ENCODE results near the gene CDX2. TPM values are rescaled to one million over a fixed set of nuclear protein-coding genes. Genes with fewer than 3 reads are reported as not detected.

CDX2 gene
- total RNA-seq, 2 experiments from 2014 or later = not detected

GRCh38 chr13:27933118-27933517, 36.0 kb downstream of the CDX2 start:
- Mint-ChIP-seq H3K27me3 (peaks cover 61% of the 10 kb centered on the region), H3K9me3 (peaks cover 1% of the 10 kb centered on the region), H3K4me3 (no peak overlapping the region), H3K4me1 (peaks cover under 1% of the 10 kb centered on the region), H3K27ac (no peak overlapping the region), H3K36me3 (no peaks in the 10 kb centered on the region)
- DNase-seq = no peak

DNA sequence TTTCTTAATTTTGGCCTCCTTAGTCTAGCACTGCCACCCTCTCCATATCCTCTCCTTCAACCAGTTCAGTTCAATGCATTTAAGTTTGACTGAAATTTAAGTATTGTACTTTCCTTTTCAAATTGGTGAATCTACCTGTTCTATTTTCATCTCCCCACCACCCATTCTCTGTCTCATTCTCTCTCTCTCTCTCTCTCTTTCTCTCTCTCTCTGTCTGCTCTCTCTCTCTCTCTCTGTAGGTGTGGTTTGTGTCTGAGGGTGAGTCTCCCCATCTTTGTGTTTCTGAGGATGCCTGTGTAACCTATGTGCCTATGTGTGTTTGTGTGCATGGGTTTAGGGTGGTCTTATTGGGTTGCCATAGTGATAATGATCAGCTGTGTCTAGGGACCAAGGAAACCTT, 39.2 kb downstream of the CDX2 start:
- Mint-ChIP-seq H3K4me1 (peaks cover 17% of the 10 kb centered on the region), H3K36me3 (no peaks in the 10 kb centered on the region), H3K9me3 (no peaks in the 10 kb centered on the region), H3K27ac (no peak overlapping the region), H3K27me3 (peaks cover 82% of the 10 kb centered on the region), H3K4me3 (no peak overlapping the region)
- no peak for DNase-seq

DNA sequence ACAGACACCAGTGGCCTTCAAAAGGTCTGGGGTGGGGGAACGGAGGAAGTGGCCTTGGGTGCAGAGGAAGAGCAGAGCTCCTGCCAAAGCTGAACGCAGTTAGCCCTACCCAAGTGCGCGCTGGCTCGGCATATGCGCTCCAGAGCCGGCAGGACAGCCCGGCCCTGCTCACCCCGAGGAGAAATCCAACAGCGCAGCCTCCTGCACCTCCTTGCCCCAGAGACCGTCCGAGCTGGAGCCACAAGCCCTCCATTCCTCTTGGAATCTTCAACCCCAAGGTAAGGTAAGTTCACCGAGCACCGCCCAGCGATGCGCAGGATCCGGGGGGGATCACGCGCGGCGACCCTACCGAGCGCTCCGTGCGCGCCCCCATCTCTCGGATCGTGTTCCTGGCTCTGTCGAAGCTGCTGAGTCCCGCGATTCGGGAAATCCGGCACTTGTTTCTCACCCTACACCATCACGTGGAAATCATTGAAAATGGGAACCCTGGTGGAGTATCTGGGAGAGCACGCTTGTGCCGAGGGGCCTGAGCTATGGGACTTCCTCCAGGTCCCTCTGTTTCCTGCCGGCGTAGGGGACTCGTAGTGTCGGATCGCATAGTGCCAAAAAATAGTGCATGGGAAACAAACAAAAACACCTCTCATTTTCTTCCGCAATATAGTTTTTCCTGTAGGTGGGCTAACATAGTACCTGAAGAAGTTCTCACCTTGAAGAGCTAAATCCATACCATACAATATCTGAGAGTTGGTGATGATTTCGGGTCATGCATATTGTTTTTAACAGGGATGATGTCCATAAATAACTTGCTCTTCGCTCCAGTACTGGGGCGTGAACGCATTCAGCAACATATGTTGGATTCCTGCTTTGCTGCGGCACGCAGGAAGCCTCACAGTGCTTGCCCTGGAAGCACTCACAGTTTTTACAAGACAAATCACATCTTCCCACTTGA, 40.0 kb downstream of the CDX2 start:
- no peak overlapping the region for H3K4me3 Mint-ChIP-seq
- H3K27ac Mint-ChIP-seq = no peak overlapping the region
- peaks cover 88% of the 10 kb centered on the region for H3K27me3 Mint-ChIP-seq
- no peak for DNase-seq
- H3K9me3 Mint-ChIP-seq = no peaks in the 10 kb centered on the region
- H3K4me1 Mint-ChIP-seq = peaks cover 18% of the 10 kb centered on the region
- no peaks in the 10 kb centered on the region for H3K36me3 Mint-ChIP-seq

GRCh38 chr13:27928353-27928804, 40.7 kb downstream of the CDX2 start:
- Mint-ChIP-seq H3K4me1 (peaks cover 21% of the 10 kb centered on the region), H3K36me3 (no peaks in the 10 kb centered on the region), H3K4me3 (no peak overlapping the region), H3K9me3 (no peaks in the 10 kb centered on the region), H3K27me3 (peaks cover 91% of the 10 kb centered on the region), H3K27ac (no peak overlapping the region)
- no peak for DNase-seq

- H3K27ac Mint-ChIP-seq = no peak overlapping the region
- H3K4me3 Mint-ChIP-seq = no peak overlapping the region
- DNase-seq = no peak
- H3K27me3 Mint-ChIP-seq = peaks cover 97% of the 10 kb centered on the region
- H3K4me1 Mint-ChIP-seq = peaks cover 25% of the 10 kb centered on the region
- H3K9me3 Mint-ChIP-seq = no peaks in the 10 kb centered on the region
- H3K36me3 Mint-ChIP-seq = no peaks in the 10 kb centered on the region
Observed at GRCh38 chr13:27927444-27928352, 41.4 kb downstream of the CDX2 start.

GRCh38 chr13:27926644-27927434, 42.3 kb downstream of the CDX2 start:
- peaks cover 29% of the 10 kb centered on the region for H3K4me1 Mint-ChIP-seq
- H3K27me3 Mint-ChIP-seq = peaks cover 98% of the 10 kb centered on the region
- DNase-seq = peak; percentile 19
- no peaks in the 10 kb centered on the region for H3K9me3 Mint-ChIP-seq
- peak overlapping the region; percentile 22 for H3K4me3 Mint-ChIP-seq
- H3K36me3 Mint-ChIP-seq = no peaks in the 10 kb centered on the region
- no peak overlapping the region for H3K27ac Mint-ChIP-seq

DNA sequence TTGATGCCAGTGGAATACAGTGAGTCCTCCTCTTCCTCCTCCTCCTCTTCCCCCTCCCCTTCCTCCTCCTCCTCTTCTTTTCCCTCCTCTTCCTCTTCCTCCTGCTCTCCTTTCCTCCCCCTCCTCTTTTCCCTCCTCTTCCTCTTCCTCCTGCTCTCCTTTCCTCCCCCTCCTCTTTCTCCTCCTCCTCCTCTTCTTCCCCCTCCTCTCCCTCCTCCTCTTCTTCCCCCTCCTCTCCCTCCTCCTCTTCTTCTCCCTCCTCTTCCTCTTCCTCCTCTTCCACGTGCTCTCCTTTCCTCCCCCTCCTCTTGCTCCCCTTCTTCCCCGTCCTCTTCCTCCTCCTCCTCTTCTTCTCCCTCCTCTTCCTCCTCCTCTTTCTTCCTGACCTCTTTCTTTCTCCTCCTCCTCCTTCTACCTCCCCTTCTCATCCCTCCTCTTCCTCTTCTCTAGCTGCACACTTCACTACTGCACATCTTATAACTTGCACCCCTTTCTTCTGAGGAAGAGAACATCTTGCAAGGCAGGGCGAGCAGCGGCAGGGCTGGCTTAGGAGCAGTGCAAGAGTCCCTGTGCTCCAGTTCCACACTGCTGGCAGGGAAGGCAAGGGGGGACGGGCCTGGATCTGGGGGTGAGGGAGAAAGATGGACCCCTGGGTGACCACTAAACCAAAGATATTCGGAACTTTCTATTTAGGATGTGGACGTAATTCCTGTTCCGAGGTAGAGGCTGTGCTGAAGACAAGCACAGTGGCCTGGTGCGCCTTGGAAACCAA, 43.7 kb downstream of the CDX2 start:
- Mint-ChIP-seq H3K9me3 (no peaks in the 10 kb centered on the region), H3K4me3 (no peak overlapping the region), H3K4me1 (peaks cover 37% of the 10 kb centered on the region), H3K27ac (no peak overlapping the region), H3K36me3 (no peaks in the 10 kb centered on the region), H3K27me3 (peaks cover 96% of the 10 kb centered on the region)
- no peak for DNase-seq

DNA sequence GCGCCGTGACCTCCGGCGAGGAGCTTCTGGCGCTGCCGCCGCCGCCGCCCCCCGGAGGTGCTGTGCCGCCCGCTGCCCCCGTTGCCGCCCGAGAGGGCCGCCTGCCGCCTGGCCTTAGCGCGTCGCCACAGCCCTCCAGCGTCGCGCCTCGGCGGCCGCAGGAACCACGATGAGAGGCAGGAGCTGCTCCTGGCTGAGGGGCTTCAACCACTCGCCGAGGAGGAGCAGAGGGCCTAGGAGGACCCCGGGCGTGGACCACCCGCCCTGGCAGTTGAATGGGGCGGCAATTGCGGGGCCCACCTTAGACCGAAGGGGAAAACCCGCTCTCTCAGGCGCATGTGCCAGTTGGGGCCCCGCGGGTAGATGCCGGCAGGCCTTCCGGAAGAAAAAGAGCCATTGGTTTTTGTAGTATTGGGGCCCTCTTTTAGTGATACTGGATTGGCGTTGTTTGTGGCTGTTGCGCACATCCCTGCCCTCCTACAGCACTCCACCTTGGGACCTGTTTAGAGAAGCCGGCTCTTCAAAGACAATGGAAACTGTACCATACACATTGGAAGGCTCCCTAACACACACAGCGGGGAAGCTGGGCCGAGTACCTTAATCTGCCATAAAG, 44.5 kb downstream of the CDX2 start:
- Mint-ChIP-seq H3K4me3 (no peak overlapping the region), H3K27me3 (peaks cover 93% of the 10 kb centered on the region), H3K36me3 (no peaks in the 10 kb centered on the region), H3K9me3 (no peaks in the 10 kb centered on the region), H3K4me1 (peaks cover 38% of the 10 kb centered on the region), H3K27ac (no peak overlapping the region)
- peak; percentile 12 for DNase-seq

- Mint-ChIP-seq H3K27ac (no peak overlapping the region), H3K4me3 (peak overlapping the region; percentile 53)
- peak; percentile 14 for DNase-seq
Observed at GRCh38 chr13:27923794-27924528, 45.2 kb downstream of the CDX2 start.

DNA sequence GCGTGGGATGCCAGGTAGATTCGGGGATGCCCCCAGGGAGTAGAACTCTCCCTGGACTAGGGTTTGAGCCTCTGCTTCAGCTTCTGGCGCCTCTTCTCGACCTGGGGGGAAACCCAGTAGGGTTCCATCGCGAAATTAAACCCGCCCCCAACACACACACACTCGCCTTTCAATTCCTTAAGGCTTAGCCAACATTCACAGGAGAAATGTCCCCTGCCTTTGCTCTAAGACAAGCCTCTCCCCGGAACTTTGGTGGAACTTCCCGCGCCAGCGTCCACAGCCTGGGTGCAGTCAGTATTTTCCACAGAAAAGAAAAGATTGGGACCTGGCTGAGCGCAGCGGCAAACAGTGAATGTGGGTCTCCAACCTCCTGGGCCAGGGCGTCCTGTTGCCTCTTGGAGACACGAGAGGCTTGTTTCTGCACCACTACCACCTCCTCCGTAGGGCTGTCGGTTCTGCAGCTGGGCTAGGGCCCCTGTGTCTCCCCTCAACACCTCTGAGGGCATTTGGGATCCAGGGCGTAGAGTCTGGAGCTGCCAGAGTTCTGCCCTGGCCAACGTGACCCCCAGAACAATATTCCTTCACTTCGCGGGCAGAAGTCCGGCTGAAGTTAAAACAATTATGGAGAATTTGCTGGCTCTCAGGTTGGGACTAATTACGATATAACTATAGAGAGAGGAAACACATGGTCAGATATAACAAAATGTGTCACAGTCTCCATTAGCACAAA, 46.1 kb downstream of the CDX2 start:
- no peak for DNase-seq
- no peaks in the 10 kb centered on the region for H3K9me3 Mint-ChIP-seq
- peaks cover 93% of the 10 kb centered on the region for H3K27me3 Mint-ChIP-seq
- no peak overlapping the region for H3K27ac Mint-ChIP-seq
- H3K36me3 Mint-ChIP-seq = no peaks in the 10 kb centered on the region
- no peak overlapping the region for H3K4me3 Mint-ChIP-seq
- H3K4me1 Mint-ChIP-seq = peaks cover 48% of the 10 kb centered on the region

More at GRCh38 chr13:27923794-27924528, 45.2 kb downstream of the CDX2 start:
- H3K27me3 Mint-ChIP-seq = peaks cover 93% of the 10 kb centered on the region
- peaks cover 42% of the 10 kb centered on the region for H3K4me1 Mint-ChIP-seq
- H3K9me3 Mint-ChIP-seq = no peaks in the 10 kb centered on the region
- no peaks in the 10 kb centered on the region for H3K36me3 Mint-ChIP-seq

- Mint-ChIP-seq H3K4me1 (peaks cover 52% of the 10 kb centered on the region), H3K4me3 (no peak overlapping the region), H3K27me3 (peaks cover 93% of the 10 kb centered on the region), H3K27ac (no peak overlapping the region), H3K36me3 (no peaks in the 10 kb centered on the region), H3K9me3 (no peaks in the 10 kb centered on the region)
- no peak for DNase-seq
Observed at GRCh38 chr13:27921961-27922882, 46.9 kb downstream of the CDX2 start.
